GM13976 (cell line): ENCODE data around the gene TRPV3.
A peak's percentile ranks its signal among the peaks of the same experiment; 100 is the strongest.

Source experiments
- DNase-seq: peaks from one replicate; pipeline ENCODE4 v3.0.0; 2012; ENCODE audit warnings: low spot score
- CTCF ChIP-seq: IDR thresholded peaks from 2 replicates; pipeline ENCODE4 v1.5.1; 2012; ENCODE audit warnings: borderline replicate concordance, mild to moderate bottlenecking; ENCODE audit not compliant: insufficient read depth; ENCODE audit errors: extremely low read depth, missing control alignments, control extremely low read depth
- in situ Hi-C: fragments of 300-500 bp; cut with MboI; formaldehyde crosslinking; loops from one replicate; pipeline ENCODE4 v1.12.0; 2022; ENCODE audit warnings: low sequenced_read_pairs, mixed read lengths, inconsistent platforms; ENCODE audit not compliant: unreplicated experiment

The TRPV3 gene

GRCh38 chr17:3542410-3543088 is 15.1 kb downstream of the TRPV3 start:
- TF ChIP-seq CTCF, result no peak
- in situ Hi-C loops, result no loop called here
- no peak for DNase-seq

- TF ChIP-seq CTCF, result no peak
- in situ Hi-C loops, result no loop called here
- DNase-seq, result no peak
Observed at GRCh38 chr17:3539881-3540540, 17.6 kb downstream of the TRPV3 start.

- DNase-seq, result no peak
- TF ChIP-seq CTCF, result no peak
- in situ Hi-C loops, result no loop called here
Observed at GRCh38 chr17:3536716-3537115, 20.9 kb downstream of the TRPV3 start.

GRCh38 chr17:3535253-3535995 is 22.2 kb downstream of the TRPV3 start:
- in situ Hi-C loops, result no loop called here
- peak; percentile 93 for DNase-seq
- peak; percentile 94 for TF ChIP-seq CTCF

GRCh38 chr17:3534881-3535252 is 22.7 kb downstream of the TRPV3 start:
- peak; percentile 67 for DNase-seq

More at GRCh38 chr17:3534881-3535252, 22.7 kb downstream of the TRPV3 start:
- no peak for TF ChIP-seq CTCF
- in situ Hi-C loops, result no loop called here
